ENCODE data around the gene TTC12. TPM values are rescaled to one million over a fixed set of nuclear protein-coding genes. Genes with fewer than 3 reads are reported as not detected.

The TTC12 gene
- total and polyA plus RNA-seq, 2 donors from 2014 or later, result 16.7 to 34.4 TPM

DNA sequence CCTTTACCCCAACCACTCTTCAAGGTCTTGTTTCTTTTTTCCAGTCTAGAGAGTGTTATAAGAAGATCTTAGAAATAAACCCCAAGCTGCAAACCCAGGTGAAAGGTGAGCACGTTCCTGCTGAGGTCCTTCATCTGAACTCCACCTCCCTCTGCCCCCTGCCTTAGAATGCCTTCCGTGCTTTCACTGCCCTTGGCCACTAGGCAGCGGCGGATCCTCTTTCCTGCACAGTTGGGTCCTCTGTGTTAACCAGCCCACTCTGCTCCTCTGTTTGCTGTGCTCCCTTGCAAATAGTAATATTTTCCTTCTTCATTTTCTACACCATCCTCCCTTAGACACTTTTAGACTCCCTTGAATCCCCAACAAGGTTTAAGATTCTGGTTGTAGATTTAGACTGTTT is 24.3 kb downstream of the TTC12 start:
- no peak for FAIRE-seq
- intact Hi-C loops (cut with DNase I), result no loop called here
- DNase-seq, result no peak
- Histone ChIP-seq H3K27ac (ENCODE audit: low read depth in 2 of 2, low read length in 2 of 2) (no peak overlapping the region), H3K36me3 (ENCODE audit: control insufficient read depth in 2 of 3, insufficient read depth in 3 of 3, low read length in 3 of 3) (peaks cover 4 to 34% (median 18%) of the 10 kb centered on the region in 3 donors), H3K9me3 (ENCODE audit: control insufficient read depth in 2 of 3, insufficient read depth in 1 of 3, low read length in 3 of 3) (no peaks in the 10 kb centered on the region), H3K27me3 (ENCODE audit: control insufficient read depth, insufficient read depth, low read length) (no peaks in the 10 kb centered on the region), H3K4me1 (ENCODE audit: control insufficient read depth in 2 of 3, insufficient read depth in 2 of 3, low read depth in 1 of 3, low read length in 3 of 3) (no peaks in the 10 kb centered on the region), H3K4me3 (ENCODE audit: low read length in 3 of 3) (no peak overlapping the region), H3K9ac (ENCODE audit: low read length in 3 of 3) (no peak overlapping the region)
- TF ChIP-seq, protein P1, sequence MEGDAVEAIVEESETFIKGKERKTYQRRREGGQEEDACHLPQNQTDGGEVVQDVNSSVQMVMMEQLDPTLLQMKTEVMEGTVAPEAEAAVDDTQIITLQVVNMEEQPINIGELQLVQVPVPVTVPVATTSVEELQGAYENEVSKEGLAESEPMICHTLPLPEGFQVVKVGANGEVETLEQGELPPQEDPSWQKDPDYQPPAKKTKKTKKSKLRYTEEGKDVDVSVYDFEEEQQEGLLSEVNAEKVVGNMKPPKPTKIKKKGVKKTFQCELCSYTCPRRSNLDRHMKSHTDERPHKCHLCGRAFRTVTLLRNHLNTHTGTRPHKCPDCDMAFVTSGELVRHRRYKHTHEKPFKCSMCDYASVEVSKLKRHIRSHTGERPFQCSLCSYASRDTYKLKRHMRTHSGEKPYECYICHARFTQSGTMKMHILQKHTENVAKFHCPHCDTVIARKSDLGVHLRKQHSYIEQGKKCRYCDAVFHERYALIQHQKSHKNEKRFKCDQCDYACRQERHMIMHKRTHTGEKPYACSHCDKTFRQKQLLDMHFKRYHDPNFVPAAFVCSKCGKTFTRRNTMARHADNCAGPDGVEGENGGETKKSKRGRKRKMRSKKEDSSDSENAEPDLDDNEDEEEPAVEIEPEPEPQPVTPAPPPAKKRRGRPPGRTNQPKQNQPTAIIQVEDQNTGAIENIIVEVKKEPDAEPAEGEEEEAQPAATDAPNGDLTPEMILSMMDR (IDR thresholded peaks at IDR 0.05; ENCODE audit: borderline replicate concordance, extremely low read depth, insufficient read depth), result no peak

DNA sequence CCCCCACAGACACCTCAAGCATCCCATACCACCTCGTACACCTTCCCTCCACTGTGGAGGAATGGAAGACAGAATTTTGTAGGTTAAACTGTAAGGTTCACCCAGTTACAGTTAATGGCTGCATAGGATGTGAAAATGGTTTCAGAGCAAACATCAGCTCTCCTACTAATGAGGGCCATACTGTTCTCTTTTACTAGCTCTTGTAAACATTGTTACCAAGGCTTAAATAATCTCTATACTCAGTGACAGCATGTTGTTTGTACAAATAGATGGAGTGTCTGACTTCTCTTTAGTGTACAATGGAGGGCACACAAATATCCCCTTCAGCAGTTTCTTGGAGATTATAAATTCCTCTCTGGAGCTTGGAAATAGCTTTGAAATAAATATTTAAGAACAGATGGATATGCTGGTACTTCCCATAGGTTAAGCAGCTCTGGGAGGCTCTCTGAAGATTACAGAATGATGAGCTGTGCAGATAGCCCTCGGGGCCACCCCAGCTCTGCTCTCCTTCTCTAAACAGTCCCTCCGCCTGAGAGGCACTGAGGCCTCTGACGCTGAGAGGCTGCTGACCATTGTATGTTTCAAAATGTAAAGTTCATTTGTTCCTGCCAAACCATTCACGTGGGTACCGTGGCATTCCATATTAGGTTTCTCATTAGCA is 25.7 kb downstream of the TTC12 start:
- DNase-seq (no peak), FAIRE-seq (no peak)
- TF ChIP-seq, protein P1 (IDR thresholded peaks at IDR 0.05; ENCODE audit: borderline replicate concordance, extremely low read depth, insufficient read depth), result no peak
- H3K4me1 ChIP-seq (ENCODE audit: control insufficient read depth in 2 of 3, insufficient read depth in 2 of 3, low read depth in 1 of 3, low read length in 3 of 3), result no peaks in the 10 kb centered on the region
- intact Hi-C loops (cut with DNase I), result no loop called here
- H3K9ac ChIP-seq (ENCODE audit: low read length in 3 of 3), result no peak overlapping the region
- no peak overlapping the region for H3K27ac ChIP-seq (ENCODE audit: low read depth in 2 of 2, low read length in 2 of 2)
- H3K27me3 ChIP-seq (ENCODE audit: control insufficient read depth, insufficient read depth, low read length), result no peaks in the 10 kb centered on the region
- no peaks in the 10 kb centered on the region for H3K9me3 ChIP-seq (ENCODE audit: control insufficient read depth in 2 of 3, insufficient read depth in 1 of 3, low read length in 3 of 3)
- no peak overlapping the region for H3K4me3 ChIP-seq (ENCODE audit: low read length in 3 of 3)
- H3K36me3 ChIP-seq (ENCODE audit: control insufficient read depth in 2 of 3, insufficient read depth in 3 of 3, low read length in 3 of 3), result peaks cover 4 to 42% (median 25%) of the 10 kb centered on the region in 3 donors

DNA sequence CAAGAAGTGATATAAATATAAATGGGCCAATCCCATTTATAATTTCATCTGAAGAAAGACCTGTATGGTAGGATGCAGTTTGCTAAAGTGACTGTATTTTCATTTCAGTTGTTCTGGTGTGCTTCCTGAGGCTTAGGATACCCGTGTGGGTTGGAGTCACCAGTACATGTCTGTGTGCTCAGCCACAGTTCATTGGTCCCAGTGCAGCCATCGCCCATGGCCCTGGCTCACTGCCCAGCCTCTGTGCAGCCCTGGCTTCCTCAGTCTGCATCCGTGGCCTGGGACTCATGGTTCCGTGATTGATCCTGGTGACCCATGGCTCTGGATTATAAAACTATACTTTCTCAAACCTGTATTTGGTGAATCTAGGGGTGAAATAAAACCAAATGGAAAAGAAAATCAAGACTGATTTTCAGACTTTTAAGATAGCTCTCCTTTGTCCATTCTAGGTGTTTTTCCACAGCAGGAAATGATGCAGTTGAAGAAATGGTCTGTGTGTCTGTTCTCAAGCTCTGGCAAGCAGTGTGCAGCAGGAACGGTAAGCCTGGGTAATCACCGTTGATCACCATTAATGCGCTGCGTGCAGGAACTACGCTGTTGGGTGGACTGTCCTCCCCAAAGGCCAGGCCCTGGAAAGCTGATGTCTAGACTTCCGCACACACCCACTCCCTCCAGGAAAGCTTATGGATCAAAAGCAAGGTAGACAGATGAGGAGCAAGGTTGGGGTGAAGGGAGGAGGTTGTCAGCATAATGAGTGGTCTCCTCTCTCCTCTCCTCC is 27.2 kb downstream of the TTC12 start:
- H3K27me3 ChIP-seq (ENCODE audit: control insufficient read depth, insufficient read depth, low read length), result no peaks in the 10 kb centered on the region
- no peak overlapping the region for H3K4me3 ChIP-seq (ENCODE audit: low read length in 3 of 3)
- no peak overlapping the region for H3K9ac ChIP-seq (ENCODE audit: low read length in 3 of 3)
- peaks cover 4 to 34% (median 25%) of the 10 kb centered on the region in 3 donors for H3K36me3 ChIP-seq (ENCODE audit: control insufficient read depth in 2 of 3, insufficient read depth in 3 of 3, low read length in 3 of 3)
- intact Hi-C loops (cut with DNase I), result no loop called here
- TF ChIP-seq, protein P1 (IDR thresholded peaks at IDR 0.05; ENCODE audit: borderline replicate concordance, extremely low read depth, insufficient read depth), result no peak
- DNase-seq (no peak), FAIRE-seq (no peak)
- H3K4me1 ChIP-seq (ENCODE audit: control insufficient read depth in 2 of 3, insufficient read depth in 2 of 3, low read depth in 1 of 3, low read length in 3 of 3), result no peaks in the 10 kb centered on the region
- H3K9me3 ChIP-seq (ENCODE audit: control insufficient read depth in 2 of 3, insufficient read depth in 1 of 3, low read length in 3 of 3), result no peaks in the 10 kb centered on the region
- H3K27ac ChIP-seq (ENCODE audit: low read depth in 2 of 2, low read length in 2 of 2), result no peak overlapping the region

All from kidney (tissue), 14 donors.